Stomach (tissue), 4 donors: ENCODE results near the gene CAMK2N1.

Source experiments
- EP300 ChIP-seq: sonication (generic); formaldehyde crosslinking; IDR thresholded peaks from one replicate; pipeline ENCODE4 v1.6.1; 2017; ENCODE audit warnings: antibody characterized with exemption
- POLR2A ChIP-seq, 4 donors: fragments of 450-650 bp; IDR thresholded peaks; one replicate each; pipeline ENCODE4 v1.6.1; 2016; ENCODE audit warnings: antibody characterized with exemption in 4 of 4, control low read depth in 2 of 4, mild to moderate bottlenecking in 1 of 4, moderate library complexity in 1 of 4
- POLR2AphosphoS5 ChIP-seq, 3 donors: sonication (generic); formaldehyde crosslinking; IDR thresholded peaks; one replicate each; pipeline ENCODE4 v1.6.1; 2016; ENCODE audit warnings: antibody characterized with exemption in 3 of 3
- TF ChIP-seq, protein P1 (sequence below), 7 experiments: fragments of 450-650 bp in 4 of 7; fragments of 200-600 bp in 3 of 7; sonication (generic) in 3 of 7; IDR thresholded peaks; one replicate each; pipeline ENCODE4 v1.5.1; 2016 to 2019; ENCODE audit warnings: antibody characterized with exemption in 7 of 7, control low read depth in 2 of 7, mild to moderate bottlenecking in 1 of 7

GRCh38 chr1:20454004-20454403 is 32.0 kb downstream of the CAMK2N1 start:
- TF ChIP-seq, protein P1, sequence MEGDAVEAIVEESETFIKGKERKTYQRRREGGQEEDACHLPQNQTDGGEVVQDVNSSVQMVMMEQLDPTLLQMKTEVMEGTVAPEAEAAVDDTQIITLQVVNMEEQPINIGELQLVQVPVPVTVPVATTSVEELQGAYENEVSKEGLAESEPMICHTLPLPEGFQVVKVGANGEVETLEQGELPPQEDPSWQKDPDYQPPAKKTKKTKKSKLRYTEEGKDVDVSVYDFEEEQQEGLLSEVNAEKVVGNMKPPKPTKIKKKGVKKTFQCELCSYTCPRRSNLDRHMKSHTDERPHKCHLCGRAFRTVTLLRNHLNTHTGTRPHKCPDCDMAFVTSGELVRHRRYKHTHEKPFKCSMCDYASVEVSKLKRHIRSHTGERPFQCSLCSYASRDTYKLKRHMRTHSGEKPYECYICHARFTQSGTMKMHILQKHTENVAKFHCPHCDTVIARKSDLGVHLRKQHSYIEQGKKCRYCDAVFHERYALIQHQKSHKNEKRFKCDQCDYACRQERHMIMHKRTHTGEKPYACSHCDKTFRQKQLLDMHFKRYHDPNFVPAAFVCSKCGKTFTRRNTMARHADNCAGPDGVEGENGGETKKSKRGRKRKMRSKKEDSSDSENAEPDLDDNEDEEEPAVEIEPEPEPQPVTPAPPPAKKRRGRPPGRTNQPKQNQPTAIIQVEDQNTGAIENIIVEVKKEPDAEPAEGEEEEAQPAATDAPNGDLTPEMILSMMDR (IDR thresholded peaks at IDR 0.05), result no peak
- TF ChIP-seq POLR2A (IDR thresholded peaks at IDR 0.05) (no peak), EP300 (no peak), POLR2AphosphoS5 (IDR thresholded peaks at IDR 0.05) (no peak)
